Endodermal cell (in vitro differentiated cells): ENCODE results near the gene FRS2. TPM values are rescaled to one million over a fixed set of nuclear protein-coding genes. Genes with fewer than 3 reads are reported as not detected.

ENCODE experiments used
- DNase-seq: peaks from one replicate; pipeline ENCODE4 v3.0.0-alpha.2; 2017
- H3K27ac ChIP-seq: 2 replicates; pipeline ENCODE4 v1.5.1; 2013; ENCODE audit warnings: mild to moderate bottlenecking, low read depth, low read length, moderate library complexity
- H3K27me3 ChIP-seq: 2 replicates; pipeline ENCODE4 v1.6.1; 2013; ENCODE audit warnings: mild to moderate bottlenecking, low read length, moderate library complexity; ENCODE audit not compliant: insufficient read depth, control insufficient read depth, poor library complexity, severe bottlenecking
- H3K36me3 ChIP-seq: 2 replicates; pipeline ENCODE4 v1.7.0; 2013; ENCODE audit warnings: mild to moderate bottlenecking, low read length, moderate library complexity; ENCODE audit not compliant: control insufficient read depth, insufficient read depth
- H3K4me1 ChIP-seq: one replicate; pipeline ENCODE4 v1.7.0; 2013; ENCODE audit warnings: low read length; ENCODE audit not compliant: control insufficient read depth, insufficient read depth
- H3K4me3 ChIP-seq: 2 replicates; pipeline ENCODE4 v1.5.1; 2013; ENCODE audit warnings: mild to moderate bottlenecking, low read length, moderate library complexity
- H3K9ac ChIP-seq: 2 replicates; pipeline ENCODE4 v1.6.1; 2013; ENCODE audit warnings: mild to moderate bottlenecking, low read length, moderate library complexity; ENCODE audit not compliant: poor library complexity, severe bottlenecking; ENCODE audit errors: extremely low read depth
- H3K9me3 ChIP-seq: 2 replicates; pipeline ENCODE4 v1.6.1; 2013; ENCODE audit warnings: mild to moderate bottlenecking, low read length, moderate library complexity; ENCODE audit not compliant: control insufficient read depth
- H3K27ac Mint-ChIP-seq: 2 replicates; pipeline ENCODE4 v1.8.0; 2020; ENCODE audit warnings: mixed read lengths
- H3K27me3 Mint-ChIP-seq: 2 replicates; pipeline ENCODE4 v1.8.0; 2021; ENCODE audit warnings: mild to moderate bottlenecking, mixed read lengths; ENCODE audit not compliant: insufficient read depth
- H3K36me3 Mint-ChIP-seq: 2 replicates; pipeline ENCODE4 v1.8.0; 2020; ENCODE audit warnings: low read depth, mixed read lengths
- H3K4me1 Mint-ChIP-seq: 2 replicates; pipeline ENCODE4 v1.8.0; 2020; ENCODE audit warnings: mixed read lengths
- H3K4me3 Mint-ChIP-seq: 2 replicates; pipeline ENCODE4 v1.8.0; 2020; ENCODE audit warnings: mild to moderate bottlenecking, moderate library complexity, mixed read lengths
- H3K9me3 Mint-ChIP-seq: 2 replicates; pipeline ENCODE4 v1.8.0; 2020; ENCODE audit warnings: mild to moderate bottlenecking, mixed read lengths
- CTCF ChIP-seq: fragments of 200-600 bp; sonication (generic); conservative IDR thresholded peaks from 2 replicates; pipeline ENCODE4 v1.5.0; 2021; ENCODE audit warnings: antibody characterized with exemption, mild to moderate bottlenecking
- WGBS, 2 experiments: methylation state at CpG; one replicate each; pipeline versions ENCODE4 v1.1.5 to v1.1.7; 2013; ENCODE audit warnings: missing lambda C conversion rate in 2 of 2, mixed read lengths in 1 of 2; ENCODE audit not compliant: insufficient coverage in 1 of 2, insufficient read length in 1 of 2; 5-methylcytosine and 5-hydroxymethylcytosine counted together
- total RNA-seq, 2 donors: library from RNA; stranded (reverse); fragmentation: NEBNext Ultra II Directional in 1 of 2; extraction: Animal tissue kit (Norgen Biotek cat#: 25700) in 1 of 2; gene quantifications; 2 replicates in 1 of 2; 3 replicates in 1 of 2; pipeline ENCODE4 v1.2.1, GENCODE V29; 2021

FRS2 gene
- total RNA-seq, 2 donors from 2014 or later, result 63.1 to 65.8 TPM

GRCh38 chr12:69511469-69512267, 41.5 kb downstream of the FRS2 start:
- peaks cover 2% of the 10 kb centered on the region for H3K36me3 Mint-ChIP-seq
- Histone ChIP-seq H3K27ac (no peak overlapping the region), H3K9ac (no peak overlapping the region), H3K4me3 (no peak overlapping the region), H3K27me3 (no peaks in the 10 kb centered on the region), H3K9me3 (no peaks in the 10 kb centered on the region), H3K4me1 (peaks cover 3% of the 10 kb centered on the region), H3K36me3 (peaks cover 11% of the 10 kb centered on the region)
- WGBS, 2 experiments, result 64 to 88% methylated on average over 2 to 5 of the region's 6 CpGs
- H3K27ac Mint-ChIP-seq, result no peak overlapping the region
- H3K4me3 Mint-ChIP-seq, result no peak overlapping the region
- TF ChIP-seq CTCF, result no peak
- no peak for DNase-seq
- H3K9me3 Mint-ChIP-seq, result no peaks in the 10 kb centered on the region
- H3K4me1 Mint-ChIP-seq, result peaks cover 53% of the 10 kb centered on the region
- no peaks in the 10 kb centered on the region for H3K27me3 Mint-ChIP-seq

GRCh38 chr12:69512820-69513219, 42.6 kb downstream of the FRS2 start:
- H3K4me1 ChIP-seq, result peaks cover 6% of the 10 kb centered on the region
- TF ChIP-seq CTCF, result no peak
- Mint-ChIP-seq H3K4me1 (peaks cover 56% of the 10 kb centered on the region), H3K4me3 (no peak overlapping the region), H3K36me3 (no peaks in the 10 kb centered on the region), H3K27ac (no peak overlapping the region), H3K27me3 (no peaks in the 10 kb centered on the region), H3K9me3 (no peaks in the 10 kb centered on the region)
- H3K4me3 ChIP-seq, result no peak overlapping the region
- 83% methylated on average over 1 of the region's 2 CpGs; no CpG with 5 or more reads in 1 of the 2 experiments for WGBS, 2 experiments
- H3K27ac ChIP-seq, result no peak overlapping the region
- H3K27me3 ChIP-seq, result no peaks in the 10 kb centered on the region
- no peak overlapping the region for H3K9ac ChIP-seq
- peaks cover 12% of the 10 kb centered on the region for H3K36me3 ChIP-seq
- no peak for DNase-seq
- no peaks in the 10 kb centered on the region for H3K9me3 ChIP-seq

DNA sequence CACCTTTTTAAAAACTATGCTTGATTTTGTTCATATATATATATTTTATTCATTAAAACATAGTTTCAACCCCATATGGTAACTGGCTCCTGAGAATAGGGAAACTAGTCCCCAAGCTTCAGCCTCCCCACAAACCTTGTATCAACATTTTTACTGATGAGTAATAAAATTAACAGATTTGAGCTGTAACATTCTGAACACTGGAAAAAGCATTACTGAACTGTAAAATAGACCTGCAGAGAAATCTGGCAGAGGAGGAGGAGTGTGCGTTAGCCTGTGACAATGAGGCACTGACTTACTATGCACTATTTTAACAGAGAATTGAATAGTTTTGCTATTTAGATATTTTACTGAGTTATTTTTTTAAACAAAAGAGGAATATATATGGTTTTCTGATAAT, 43.1 kb downstream of the FRS2 start:
- no peaks in the 10 kb centered on the region for H3K27me3 ChIP-seq
- H3K9me3 ChIP-seq, result no peaks in the 10 kb centered on the region
- H3K27ac ChIP-seq, result no peak overlapping the region
- peaks cover 3% of the 10 kb centered on the region for H3K36me3 Mint-ChIP-seq
- H3K27ac Mint-ChIP-seq, result no peak overlapping the region
- H3K9ac ChIP-seq, result no peak overlapping the region
- peaks cover 56% of the 10 kb centered on the region for H3K4me1 Mint-ChIP-seq
- H3K9me3 Mint-ChIP-seq, result no peaks in the 10 kb centered on the region
- no peak for DNase-seq
- WGBS, 2 experiments, result 100% methylated on average over 1 of the region's 1 CpG
- peaks cover 6% of the 10 kb centered on the region for H3K4me1 ChIP-seq
- peaks cover 12% of the 10 kb centered on the region for H3K36me3 ChIP-seq
- no peaks in the 10 kb centered on the region for H3K27me3 Mint-ChIP-seq
- H3K4me3 ChIP-seq, result no peak overlapping the region
- H3K4me3 Mint-ChIP-seq, result no peak overlapping the region
- no peak for TF ChIP-seq CTCF
